H1 (cell line): ENCODE results near the gene EPHA6. TPM values are rescaled to one million over a fixed set of nuclear protein-coding genes. Genes with fewer than 3 reads are reported as not detected.
"Not testable (repeated sequence)": the region's sequence is repeated elsewhere in the genome, so short reads cannot be mapped to it uniquely, and the experiment has no call there.

Source experiments
- CTCF ChIA-PET: fragments of 300-600 bp; sonication (Branson Sonifier 250); formaldehyde crosslinking; loops from one replicate; lab custom pipeline; 2021; ENCODE audit not compliant: partially characterized antibody; lab: Charles Lee
- POLR2A ChIA-PET: fragments of 300-600 bp; sonication (Branson Sonifier 250); formaldehyde crosslinking; loops from one replicate; lab custom pipeline; 2021; ENCODE audit warnings: inconsistent platforms; ENCODE audit not compliant: partially characterized antibody; lab: Charles Lee
- DNase-seq, 2 experiments: peaks; one replicate each; pipeline versions ENCODE4 v3.0.0 to v3.0.0-alpha.2; 2010 to 2022; ENCODE audit warnings: low spot score in 2 of 2, low read depth in 1 of 2, mixed read lengths in 1 of 2
- FAIRE-seq: peaks from 2 replicates; lab custom pipeline; 2011; peaks lifted over from hg19 to GRCh38; lab: Jason Lieb, UNC
- H2AFZ ChIP-seq: 2 replicates; pipeline ENCODE4 v1.8.1; 2012; ENCODE audit warnings: low read length, inconsistent platforms
- H2AK5ac ChIP-seq: 2 replicates; pipeline ENCODE4 v1.6.1; 2013; ENCODE audit warnings: low read depth, low read length
- H2BK120ac ChIP-seq: replicated peaks from 2 replicates; pipeline ENCODE3; 2013; ENCODE audit warnings: low read depth, low read length, inconsistent platforms
- H2BK12ac ChIP-seq: 2 replicates; pipeline ENCODE4 v1.6.1; 2013; ENCODE audit warnings: low read depth, low read length
- H2BK15ac ChIP-seq: 2 replicates; pipeline ENCODE4 v1.6.1; 2013; ENCODE audit warnings: low read length
- H2BK20ac ChIP-seq: 2 replicates; pipeline ENCODE4 v1.6.1; 2013; ENCODE audit warnings: low read length
- H2BK5ac ChIP-seq: 2 replicates; pipeline ENCODE4 v1.6.1; 2013; ENCODE audit warnings: low read depth, low read length
- H3K14ac ChIP-seq: 2 replicates; pipeline ENCODE4 v1.6.1; 2013; ENCODE audit warnings: inconsistent platforms; ENCODE audit not compliant: insufficient read length
- H3K18ac ChIP-seq: 2 replicates; pipeline ENCODE4 v1.6.1; 2013; ENCODE audit warnings: low read length; ENCODE audit errors: extremely low read depth
- H3K23ac ChIP-seq: 2 replicates; pipeline ENCODE4 v1.6.1; 2013; ENCODE audit warnings: inconsistent platforms; ENCODE audit not compliant: insufficient read length
- H3K23me2 ChIP-seq: 2 replicates; pipeline ENCODE4 v1.6.1; 2013; ENCODE audit warnings: low read depth, low read length
- H3K27ac ChIP-seq: 2 replicates; pipeline ENCODE4 v1.6.1; 2011; ENCODE audit warnings: low read depth, low read length, inconsistent platforms
- H3K27me3 ChIP-seq, 4 experiments: replicated peaks in 1 of 4; 1 replicate in 1 of 4; 2 replicates in 3 of 4; pipeline versions ENCODE4 v1.6.1 to v1.8.1; 2011 to 2013; ENCODE audit warnings: low read length in 3 of 4, mild to moderate bottlenecking in 3 of 4, inconsistent platforms in 2 of 4, mixed read lengths in 2 of 4, moderate library complexity in 1 of 4; ENCODE audit not compliant: control insufficient read depth in 3 of 4, insufficient read depth in 3 of 4; ENCODE audit errors: extremely low read depth in 1 of 4
- H3K36me3 ChIP-seq, 4 experiments: 2 replicates each; pipeline versions ENCODE4 v1.6.1 to v1.8.1; 2011 to 2013; ENCODE audit warnings: mild to moderate bottlenecking in 4 of 4, low read length in 3 of 4, moderate library complexity in 2 of 4, control low read depth in 1 of 4, inconsistent platforms in 1 of 4; ENCODE audit not compliant: insufficient read depth in 4 of 4, control insufficient read depth in 2 of 4
- H3K4ac ChIP-seq: replicated peaks from 2 replicates; pipeline ENCODE3; 2013; ENCODE audit warnings: low read length, low read depth, mixed read lengths, inconsistent platforms; ENCODE audit not compliant: insufficient read length
- H3K4me1 ChIP-seq, 4 experiments: replicated peaks in 1 of 4; 1 replicate in 1 of 4; 2 replicates in 3 of 4; pipeline versions ENCODE4 v1.6.1 to v1.8.1; 2011 to 2013; ENCODE audit warnings: low read length in 3 of 4, inconsistent platforms in 2 of 4, mixed read lengths in 1 of 4; ENCODE audit not compliant: insufficient read depth in 4 of 4, control insufficient read depth in 3 of 4
- H3K4me2 ChIP-seq, 2 experiments: 2 replicates each; pipeline versions ENCODE4 v1.6.1 to v1.8.1; 2011 to 2013; ENCODE audit warnings: low read depth in 2 of 2, low read length in 2 of 2, control low read depth in 1 of 2, inconsistent platforms in 1 of 2, mild to moderate bottlenecking in 1 of 2; ENCODE audit not compliant: insufficient read depth in 1 of 2
- H3K4me3 ChIP-seq, 4 experiments: fragments of 200-600, 300-600 bp in 1 of 4; sonication (generic), shearing (Covaris generic), sonication (Bioruptor Twin) in 1 of 4; 2 replicates each; pipeline versions ENCODE4 v1.5.1 to v1.8.1; 2011 to 2016; ENCODE audit warnings: low read length in 4 of 4, low read depth in 3 of 4, control low read depth in 2 of 4, inconsistent platforms in 2 of 4, mild to moderate bottlenecking in 2 of 4, mixed read lengths in 1 of 4, moderate library complexity in 1 of 4; ENCODE audit not compliant: insufficient read depth in 2 of 4; ENCODE audit errors: extremely low read depth in 1 of 4
- H3K56ac ChIP-seq: replicated peaks from 2 replicates; pipeline ENCODE3; 2013; ENCODE audit warnings: low read depth, mild to moderate bottlenecking, mixed read lengths, low read length, inconsistent platforms; ENCODE audit not compliant: insufficient read length
- H3K79me1 ChIP-seq: 2 replicates; pipeline ENCODE4 v1.6.1; 2013; ENCODE audit warnings: low read depth, low read length, control low read depth
- H3K79me2 ChIP-seq, 2 experiments: 2 replicates each; pipeline versions ENCODE4 v1.6.1 to v1.8.1; 2012 to 2013; ENCODE audit warnings: low read length in 2 of 2, mild to moderate bottlenecking in 2 of 2, inconsistent platforms in 1 of 2; ENCODE audit not compliant: insufficient read depth in 2 of 2, control insufficient read depth in 1 of 2
- H3K9ac ChIP-seq, 4 experiments: replicated peaks in 1 of 4; 1 replicate in 1 of 4; 2 replicates in 3 of 4; pipeline versions ENCODE4 v1.6.1 to v1.8.1; 2011 to 2013; ENCODE audit warnings: low read depth in 3 of 4, low read length in 3 of 4, control low read depth in 2 of 4, mild to moderate bottlenecking in 2 of 4, moderate library complexity in 2 of 4, inconsistent platforms in 1 of 4; ENCODE audit errors: extremely low read depth in 1 of 4
- H3K9me3 ChIP-seq, 2 experiments: 2 replicates each; pipeline versions ENCODE4 v1.6.1 to v1.8.1; 2012 to 2013; ENCODE audit warnings: mild to moderate bottlenecking in 2 of 2, moderate library complexity in 2 of 2, control low read depth in 1 of 2, inconsistent platforms in 1 of 2, low read depth in 1 of 2, low read length in 1 of 2, mixed read lengths in 1 of 2; ENCODE audit not compliant: insufficient read depth in 2 of 2
- H4K20me1 ChIP-seq, 2 experiments: replicated peaks in 1 of 2; 2 replicates each; pipeline versions ENCODE3 to v1.8.1; 2011 to 2013; ENCODE audit warnings: inconsistent platforms in 2 of 2, low read length in 2 of 2, mild to moderate bottlenecking in 1 of 2; ENCODE audit not compliant: insufficient read depth in 2 of 2, control insufficient read depth in 1 of 2
- H4K5ac ChIP-seq: 2 replicates; pipeline ENCODE4 v1.6.1; 2013; ENCODE audit warnings: low read length, low read depth, mixed read lengths, inconsistent platforms; ENCODE audit not compliant: insufficient read length
- H4K8ac ChIP-seq: 2 replicates; pipeline ENCODE4 v1.8.0; 2013; ENCODE audit warnings: mild to moderate bottlenecking, moderate library complexity, low read length, inconsistent platforms; ENCODE audit not compliant: insufficient read depth; ENCODE audit errors: extremely low read depth
- H4K91ac ChIP-seq: replicated peaks from 2 replicates; pipeline ENCODE3; 2013; ENCODE audit warnings: low read length, mixed read lengths, inconsistent platforms; ENCODE audit not compliant: insufficient read length
- CTBP2 ChIP-seq: IDR thresholded peaks from 2 replicates; pipeline ENCODE4 v1.7.0; 2011; ENCODE audit warnings: borderline replicate concordance, mild to moderate bottlenecking, moderate library complexity, mixed read lengths, low read length; ENCODE audit not compliant: insufficient read depth, insufficient read length
- POLR2AphosphoS5 ChIP-seq: IDR thresholded peaks from 2 replicates; pipeline ENCODE4 v1.6.1; 2011; ENCODE audit warnings: low read depth, low read length
- SP2 ChIP-seq: IDR thresholded peaks from 2 replicates; pipeline ENCODE4 v1.6.1; 2012; ENCODE audit warnings: mild to moderate bottlenecking, low read length, inconsistent platforms
- TBP ChIP-seq: IDR thresholded peaks from 2 replicates; pipeline ENCODE4 v1.6.1; 2011; ENCODE audit warnings: low read depth, low read length, improper control_type of control experiment
- YY1 ChIP-seq: IDR thresholded peaks from 2 replicates; pipeline ENCODE4 v1.6.1; 2011; ENCODE audit warnings: low read depth, mild to moderate bottlenecking, low read length
- WGBS, 2 experiments: shearing (Covaris generic) in 1 of 2; methylation state at CpG; one replicate each; pipeline versions ENCODE4 v1.1.6 to v1.1.7; 2013 to 2015; ENCODE audit warnings: low lambda C conversion rate in 2 of 2, mixed read lengths in 2 of 2, inconsistent platforms in 1 of 2, low coverage in 1 of 2, missing lambda C conversion rate in 1 of 2; ENCODE audit not compliant: insufficient replicate concordance in 2 of 2, insufficient coverage in 1 of 2, insufficient read length in 1 of 2; ENCODE audit errors: extremely low coverage in 1 of 2, missing lambda C conversion rate in 1 of 2; 5-methylcytosine and 5-hydroxymethylcytosine counted together
- polyA plus RNA-seq, 7 experiments: library from polyadenylated mRNA; depleted of rRNA in 3 of 7; stranded (reverse) in 5 of 7; unstranded in 2 of 7; fragments of >200 nt in 5 of 7; fragments of 200-250 nt in 2 of 7; gene quantifications; 1 replicate in 5 of 7; 2 replicates in 1 of 7; 4 replicates in 1 of 7; pipeline versions ENCODE4 v1.2.1 to v1.2.3, GENCODE V29; 2011 to 2013; ENCODE audit warnings: missing spikeins in 2 of 7, mixed read lengths in 2 of 7
- total RNA-seq: library from RNA; stranded (reverse); fragmentation: NEBNext Ultra II Directional; extraction: Animal tissue kit (Norgen Biotek cat#: 25700); gene quantifications from 2 replicates; pipeline ENCODE4 v1.2.1, GENCODE V29; 2021
- TF ChIP-seq, protein P1 (sequence below), 3 experiments: IDR thresholded peaks; 1 replicate in 2 of 3; 2 replicates in 1 of 3; pipeline versions ENCODE4 v1.5.1 to v1.6.1; 2011; ENCODE audit warnings: low read length in 3 of 3, mild to moderate bottlenecking in 3 of 3, inconsistent platforms in 2 of 3, low read depth in 1 of 3, moderate library complexity in 1 of 3; ENCODE audit not compliant: insufficient read depth in 1 of 3; ENCODE audit errors: control extremely low read depth in 1 of 3

Gene EPHA6
- total and polyA plus RNA-seq, 2 of the 8 experiments (the other 6 are each of a cell fraction or from before 2014, with no cell fraction given): 0.83 to 3.2 TPM

DNA sequence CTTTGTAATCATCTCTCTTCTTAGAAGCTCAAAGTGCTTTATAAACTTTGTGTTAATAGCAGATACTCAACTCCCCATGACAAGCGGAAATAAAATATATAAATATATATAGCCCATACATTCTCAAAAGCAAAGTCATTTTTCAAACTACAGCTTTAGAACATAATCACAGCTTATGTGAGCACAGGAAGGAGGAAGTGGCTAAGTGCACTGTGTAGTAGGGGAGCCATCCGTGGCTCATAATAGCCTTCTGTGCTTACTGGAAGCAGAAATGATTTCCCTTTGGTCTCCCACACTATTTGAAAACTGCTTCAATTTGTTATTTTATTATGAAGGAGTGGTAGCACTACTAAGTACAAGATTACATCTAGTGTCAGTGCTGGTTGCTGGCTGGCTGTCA lies 798.7 kb downstream of the EPHA6 start (continued):
- TF ChIP-seq, protein P1, sequence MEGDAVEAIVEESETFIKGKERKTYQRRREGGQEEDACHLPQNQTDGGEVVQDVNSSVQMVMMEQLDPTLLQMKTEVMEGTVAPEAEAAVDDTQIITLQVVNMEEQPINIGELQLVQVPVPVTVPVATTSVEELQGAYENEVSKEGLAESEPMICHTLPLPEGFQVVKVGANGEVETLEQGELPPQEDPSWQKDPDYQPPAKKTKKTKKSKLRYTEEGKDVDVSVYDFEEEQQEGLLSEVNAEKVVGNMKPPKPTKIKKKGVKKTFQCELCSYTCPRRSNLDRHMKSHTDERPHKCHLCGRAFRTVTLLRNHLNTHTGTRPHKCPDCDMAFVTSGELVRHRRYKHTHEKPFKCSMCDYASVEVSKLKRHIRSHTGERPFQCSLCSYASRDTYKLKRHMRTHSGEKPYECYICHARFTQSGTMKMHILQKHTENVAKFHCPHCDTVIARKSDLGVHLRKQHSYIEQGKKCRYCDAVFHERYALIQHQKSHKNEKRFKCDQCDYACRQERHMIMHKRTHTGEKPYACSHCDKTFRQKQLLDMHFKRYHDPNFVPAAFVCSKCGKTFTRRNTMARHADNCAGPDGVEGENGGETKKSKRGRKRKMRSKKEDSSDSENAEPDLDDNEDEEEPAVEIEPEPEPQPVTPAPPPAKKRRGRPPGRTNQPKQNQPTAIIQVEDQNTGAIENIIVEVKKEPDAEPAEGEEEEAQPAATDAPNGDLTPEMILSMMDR (IDR thresholded peaks at IDR 0.05; ENCODE audit: control extremely low read depth in 1 of 3, insufficient read depth in 1 of 3, low read depth in 1 of 3, low read length in 3 of 3): no peak
- no peak for TF ChIP-seq TBP
- no peak for TF ChIP-seq POLR2AphosphoS5
- no peak for TF ChIP-seq CTBP2
- no peak for TF ChIP-seq SP2
- TF ChIP-seq YY1: no peak

DNA sequence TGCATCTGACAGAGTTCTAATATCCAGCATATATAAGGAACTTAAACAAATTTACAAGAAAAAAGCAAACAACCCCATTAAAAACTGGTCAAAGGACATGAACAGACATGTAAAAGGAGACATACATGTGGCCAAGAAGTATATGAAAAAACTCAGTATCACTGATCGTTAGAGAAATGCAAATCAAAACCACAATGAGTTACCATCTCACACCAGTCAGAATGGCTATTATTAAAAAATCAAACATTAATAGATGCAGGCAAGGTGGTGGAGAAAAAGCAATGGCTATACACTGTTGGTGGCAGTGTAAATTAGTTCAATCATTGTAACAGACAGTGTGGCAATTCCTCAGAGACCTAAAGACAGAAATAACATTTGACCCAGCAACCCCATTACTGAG lies 806.1 kb downstream of the EPHA6 start:
- H2BK20ac ChIP-seq, H2AFZ ChIP-seq, H3K23ac ChIP-seq, H3K4me3 ChIP-seq, H3K4ac ChIP-seq, H3K9me3 ChIP-seq, H2AK5ac ChIP-seq, H2BK120ac ChIP-seq, H2BK5ac ChIP-seq, FAIRE-seq, H3K56ac ChIP-seq, H4K5ac ChIP-seq, H3K4me2 ChIP-seq, H2BK12ac ChIP-seq, H3K36me3 ChIP-seq, H3K9ac ChIP-seq, H4K91ac ChIP-seq, H3K14ac ChIP-seq, H3K27ac ChIP-seq, H3K18ac ChIP-seq, H3K23me2 ChIP-seq, H3K79me1 ChIP-seq, H4K8ac ChIP-seq, POLR2A ChIA-PET, H3K79me2 ChIP-seq, H2BK15ac ChIP-seq, H4K20me1 ChIP-seq, H3K4me1 ChIP-seq, DNase-seq, H3K27me3 ChIP-seq: not testable (repeated sequence)
- CTCF ChIA-PET: interaction anchor here (1.2 kb wide), 1 partner anchor 17 kb away, joined by 3 read pairs; no protein-coding TSS in a partner anchor
- 94% methylated on average over 1 of the region's 1 CpG; no CpG with 5 or more reads in 1 of the 2 experiments for WGBS, 2 experiments
